Retinal pigment epithelial cell (primary cell): ENCODE measurements around the gene ERC2.

Source experiments
- DNase-seq: peaks from one replicate; pipeline ENCODE4 v3.0.0-alpha.2; 2010; ENCODE audit warnings: low read depth
- H3K4me3 ChIP-seq: 2 replicates; pipeline ENCODE4 v1.5.1; 2011; ENCODE audit warnings: mild to moderate bottlenecking, low read length, control low read depth, moderate library complexity
- TF ChIP-seq, protein P1 (sequence below): conservative IDR thresholded peaks from 2 replicates; pipeline ENCODE4 v1.5.1; 2011; ENCODE audit warnings: low read depth, low read length, control low read depth, inconsistent platforms

The ERC2 gene

DNA sequence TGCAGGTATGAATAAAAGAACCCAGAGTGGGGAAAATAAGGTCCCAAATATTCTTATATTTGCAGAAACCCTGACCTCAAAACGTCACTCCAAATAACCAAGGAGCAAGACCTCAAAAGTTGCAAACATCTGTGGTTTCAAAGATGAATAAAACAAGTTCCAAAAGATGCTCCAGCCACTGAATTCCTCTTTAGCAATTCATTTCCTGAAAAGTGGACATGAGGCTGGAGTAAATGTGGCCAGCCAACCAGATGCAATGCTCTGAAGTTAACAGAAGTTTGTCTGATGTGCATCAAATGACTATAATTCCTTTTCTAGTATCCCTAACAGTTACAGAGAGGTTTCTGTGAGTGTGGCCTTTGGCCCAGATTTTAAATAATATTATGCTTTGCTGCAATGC lies 910.0 kb downstream of the ERC2 start:
- TF ChIP-seq, protein P1, sequence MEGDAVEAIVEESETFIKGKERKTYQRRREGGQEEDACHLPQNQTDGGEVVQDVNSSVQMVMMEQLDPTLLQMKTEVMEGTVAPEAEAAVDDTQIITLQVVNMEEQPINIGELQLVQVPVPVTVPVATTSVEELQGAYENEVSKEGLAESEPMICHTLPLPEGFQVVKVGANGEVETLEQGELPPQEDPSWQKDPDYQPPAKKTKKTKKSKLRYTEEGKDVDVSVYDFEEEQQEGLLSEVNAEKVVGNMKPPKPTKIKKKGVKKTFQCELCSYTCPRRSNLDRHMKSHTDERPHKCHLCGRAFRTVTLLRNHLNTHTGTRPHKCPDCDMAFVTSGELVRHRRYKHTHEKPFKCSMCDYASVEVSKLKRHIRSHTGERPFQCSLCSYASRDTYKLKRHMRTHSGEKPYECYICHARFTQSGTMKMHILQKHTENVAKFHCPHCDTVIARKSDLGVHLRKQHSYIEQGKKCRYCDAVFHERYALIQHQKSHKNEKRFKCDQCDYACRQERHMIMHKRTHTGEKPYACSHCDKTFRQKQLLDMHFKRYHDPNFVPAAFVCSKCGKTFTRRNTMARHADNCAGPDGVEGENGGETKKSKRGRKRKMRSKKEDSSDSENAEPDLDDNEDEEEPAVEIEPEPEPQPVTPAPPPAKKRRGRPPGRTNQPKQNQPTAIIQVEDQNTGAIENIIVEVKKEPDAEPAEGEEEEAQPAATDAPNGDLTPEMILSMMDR, result no peak
- no peak overlapping the region for H3K4me3 ChIP-seq
- DNase-seq, result no peak

DNA sequence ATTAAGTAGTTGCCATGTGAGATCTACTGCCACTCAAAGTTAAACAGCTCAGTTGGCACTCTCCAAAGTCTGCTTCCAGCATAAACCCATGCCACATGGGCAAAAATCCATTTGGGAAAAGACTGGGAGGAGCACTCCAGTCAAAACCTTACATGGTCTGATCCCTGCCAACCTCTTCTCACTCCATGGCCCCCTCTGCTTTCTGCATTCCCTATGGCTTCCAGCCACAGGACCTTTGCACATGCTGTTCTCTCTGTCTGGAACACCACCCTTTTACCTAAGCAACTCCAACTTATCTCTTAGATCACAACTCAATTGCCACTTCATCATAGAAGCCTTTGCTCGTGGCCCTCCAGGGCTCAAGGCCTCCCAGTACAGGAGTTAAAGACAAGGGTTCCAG lies 910.7 kb downstream of the ERC2 start:
- TF ChIP-seq, protein P1, result no peak
- no peak for DNase-seq
- no peak overlapping the region for H3K4me3 ChIP-seq

DNA sequence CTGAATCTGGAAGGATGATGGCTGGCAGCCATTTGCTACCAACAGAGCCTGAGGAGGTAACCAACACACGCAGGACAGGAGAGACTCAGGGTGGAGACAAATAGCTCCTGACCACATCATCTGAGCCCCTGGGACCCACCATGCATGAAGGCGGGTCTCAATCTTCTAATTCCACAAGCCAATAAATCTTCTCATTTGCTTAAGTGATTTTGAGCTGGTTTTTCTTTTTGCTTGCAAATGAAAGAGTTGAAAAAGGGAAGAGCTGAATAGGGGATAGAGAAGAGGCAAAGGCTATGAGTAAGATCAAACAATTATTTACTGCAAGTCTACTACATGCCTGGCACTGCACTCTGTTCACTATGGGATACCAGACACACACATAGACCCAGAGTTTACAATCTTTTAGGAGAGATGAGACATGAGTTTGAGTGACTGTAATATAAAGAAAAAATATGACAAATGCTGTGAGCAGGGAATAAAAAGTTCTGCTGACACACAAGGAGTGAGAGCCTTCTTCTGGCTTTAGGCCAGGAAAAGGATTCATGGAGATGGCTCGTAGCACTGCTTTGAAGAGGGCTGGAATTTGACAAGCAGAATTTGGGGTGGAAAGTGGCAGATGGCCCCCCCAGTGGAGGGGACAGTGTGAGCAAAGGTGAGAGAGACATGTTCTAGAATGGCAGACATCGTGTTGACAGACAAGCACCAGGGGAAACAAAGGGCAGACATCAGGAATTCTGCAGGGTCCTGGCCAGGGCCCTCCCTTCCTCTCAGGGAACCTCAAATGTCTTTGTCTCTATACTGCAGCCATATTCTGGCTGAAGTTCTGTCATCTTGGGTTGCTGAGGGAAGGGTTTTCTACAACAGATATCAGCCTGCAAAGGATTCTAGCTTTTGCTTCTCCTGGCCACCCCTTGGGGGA lies 911.4 kb downstream of the ERC2 start:
- TF ChIP-seq, protein P1, result no peak
- DNase-seq, result no peak

DNA sequence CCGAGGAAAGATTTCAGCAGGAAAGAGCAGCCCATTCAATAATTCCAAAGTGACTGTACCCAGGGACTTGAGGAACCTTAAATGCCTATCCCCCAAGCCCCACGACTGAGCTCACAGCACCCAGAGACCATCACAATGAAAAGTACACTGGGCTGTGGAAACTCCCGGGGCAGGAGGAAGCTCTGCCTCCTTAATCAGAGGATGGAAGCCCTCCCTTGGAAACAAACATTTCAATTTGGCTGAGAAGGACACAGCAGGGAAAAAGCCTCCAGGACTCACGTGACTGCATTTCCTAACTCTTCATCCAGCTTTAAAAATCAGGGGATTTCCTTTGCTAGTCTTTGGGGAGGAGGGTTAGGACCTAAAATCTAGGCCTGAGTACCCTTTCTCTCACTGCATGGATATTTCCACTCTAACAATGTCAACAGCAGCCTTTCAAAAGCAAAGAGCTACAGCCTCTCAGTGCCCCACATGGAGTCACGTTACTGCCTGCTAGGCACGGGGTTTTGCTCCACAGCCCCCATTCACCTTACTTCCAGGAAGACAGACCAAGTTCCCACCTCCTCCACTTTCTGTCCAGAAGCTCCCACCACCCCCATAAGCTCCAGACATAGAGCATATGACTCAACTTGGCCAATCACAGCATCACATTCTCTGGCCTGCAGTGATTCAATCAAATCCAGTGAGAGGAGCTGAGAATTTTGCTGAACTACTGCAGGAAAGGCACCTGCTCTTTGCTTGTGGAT lies 912.2 kb downstream of the ERC2 start:
- TF ChIP-seq, protein P1, result no peak
- H3K4me3 ChIP-seq, result no peak overlapping the region
- DNase-seq, result no peak

More for the DNA sequence above, 911.4 kb downstream of the ERC2 start:
- H3K4me3 ChIP-seq, result no peak overlapping the region

DNA sequence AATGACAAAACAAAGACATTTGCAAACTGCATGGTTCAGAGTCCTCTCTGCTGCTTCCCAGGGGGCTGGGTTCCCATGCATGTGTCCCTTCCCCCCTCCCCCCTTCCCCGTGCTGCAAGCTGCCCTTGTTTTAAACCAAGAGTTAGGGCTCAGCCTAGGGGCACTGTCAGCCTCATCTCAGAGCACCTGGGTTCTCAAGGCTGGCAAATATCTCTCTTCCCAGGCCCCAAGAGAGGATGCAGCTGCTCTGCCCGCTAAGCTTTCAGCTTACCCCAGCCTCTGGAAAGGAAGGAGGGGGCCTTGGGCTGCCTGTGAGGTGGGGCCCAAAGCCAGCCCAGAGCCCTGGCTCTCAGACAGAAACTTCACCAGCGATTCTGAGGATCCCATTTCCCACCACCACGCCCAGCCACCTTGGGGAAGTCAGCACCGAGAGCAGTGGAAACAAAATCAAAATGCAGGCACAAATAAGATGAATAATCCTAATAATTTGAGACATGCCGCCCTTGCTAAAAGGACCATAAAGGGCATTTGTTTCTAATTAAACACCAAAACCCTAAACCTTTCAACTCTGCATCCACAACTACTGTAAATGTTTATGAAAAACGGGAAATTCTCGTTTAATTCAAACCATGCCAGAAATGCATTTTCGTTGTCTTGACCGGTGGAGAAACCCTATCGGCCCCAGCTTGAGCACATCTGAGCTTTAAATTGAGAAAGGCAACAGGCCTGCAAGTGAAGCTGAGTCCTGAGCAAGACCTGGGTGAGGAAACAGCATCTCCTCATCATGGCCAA lies 913.4 kb downstream of the ERC2 start:
- no peak for DNase-seq
- TF ChIP-seq, protein P1, result no peak
- no peak overlapping the region for H3K4me3 ChIP-seq

DNA sequence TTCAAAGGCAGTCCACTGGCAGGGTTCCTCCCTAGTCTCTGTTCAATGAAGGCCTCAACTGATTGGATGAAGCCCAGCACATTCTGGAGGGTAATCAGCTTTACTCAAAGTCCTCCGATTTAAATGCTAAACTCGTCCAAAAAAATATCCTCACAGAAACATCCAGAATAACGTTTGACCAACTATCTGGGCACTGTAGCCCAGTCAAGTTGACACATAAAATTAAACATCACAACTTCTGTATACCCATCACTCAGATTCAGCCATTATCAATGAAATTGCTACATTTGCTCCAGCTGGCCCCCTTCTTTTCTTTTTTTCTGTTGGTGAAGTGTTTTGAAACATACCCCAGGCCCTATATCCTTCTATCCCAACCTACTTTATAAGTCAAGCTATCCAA lies 916.6 kb downstream of the ERC2 start:
- TF ChIP-seq, protein P1, result no peak
- DNase-seq, result no peak
- H3K4me3 ChIP-seq, result no peak overlapping the region
